Heart left ventricle (tissue), 13 donors: ENCODE results near the gene KRT9.

Experiments
- CTCF ChIP-seq, 12 donors: fragments of 200-600 bp; sonication (generic) in 4 of 12; IDR thresholded peaks; one replicate each; pipeline versions ENCODE4 v1.5.0 to v1.8.0; 2018 to 2022; ENCODE audit warnings: antibody characterized with exemption in 12 of 12, mild to moderate bottlenecking in 5 of 12
- POLR2A ChIP-seq, 2 donors: fragments of 450-650 bp; IDR thresholded peaks; one replicate each; pipeline ENCODE4 v1.6.1; 2017; ENCODE audit warnings: antibody characterized with exemption in 2 of 2, mild to moderate bottlenecking in 2 of 2, moderate library complexity in 2 of 2
- donor health status: ischemic (EF 13 %, LVEDD 7.1; RV severe dilation, severe dysfunction).
- donor health status: DM: no; HTN: yes; CAD: no.
- donor health status: DM: no; HTN: no; CAD: no.
- donor health status: ischemic (EF 25% LVEDD 6.9; RV normal size, moderate dysfunction).
- donor health status: ischemic (EF 25% LVEDD 5.7; RV mildly dilated, moderate dysfunction).
- donor health status: ischemic (EF 35%, LVEDD 5.7; RV mildly dilated, moderate dysfunction).
- donor health status: nonischemic (EF 11% LVEDD 7.7; RV severe dilation, severe dysfunction).
- donor health status: DM: yes; HTN: yes; CAD: no.
- donor health status: PGD.
- donor health status: ischemic (EF 29% LVEDD 5.4; RV normal size, mild dysfunction).
- donor health status: nonischemic (EF 23%, LVEDD 6.1; RV moderate dilation, normal function).

GRCh38 chr17:41575336-41575735 lies 3.5 kb upstream of the KRT9 start:
- no peak for TF ChIP-seq CTCF (IDR thresholded peaks at IDR 0.05)
- TF ChIP-seq POLR2A (IDR thresholded peaks at IDR 0.05): no peak
